Neural crest cell (in vitro differentiated cells): ENCODE results near the gene CTNNA3. TPM values are rescaled to one million over a fixed set of nuclear protein-coding genes. Genes with fewer than 3 reads are reported as not detected.

Experiments used
- DNase-seq: peaks from one replicate; pipeline ENCODE4 v3.0.0; 2021; ENCODE audit warnings: low read depth, mixed read lengths, low spot score
- H3K27ac Mint-ChIP-seq: one replicate; pipeline ENCODE4 v1.8.0; 2021; ENCODE audit warnings: mild to moderate bottlenecking, mixed read lengths; ENCODE audit not compliant: unreplicated experiment
- H3K27me3 Mint-ChIP-seq: 2 replicates; pipeline ENCODE4 v1.8.0; 2021; ENCODE audit warnings: low read depth, mild to moderate bottlenecking, mixed read lengths
- H3K36me3 Mint-ChIP-seq: 2 replicates; pipeline ENCODE4 v1.8.0; 2021; ENCODE audit warnings: low read depth, mild to moderate bottlenecking, mixed read lengths
- H3K4me1 Mint-ChIP-seq: 2 replicates; pipeline ENCODE4 v1.8.0; 2021; ENCODE audit warnings: mixed read lengths
- H3K4me3 Mint-ChIP-seq: one replicate; pipeline ENCODE4 v1.8.0; 2021; ENCODE audit warnings: mild to moderate bottlenecking, mixed read lengths
- H3K9me3 Mint-ChIP-seq: 2 replicates; pipeline ENCODE4 v1.8.0; 2021; ENCODE audit warnings: mixed read lengths
- CTCF ChIP-seq: fragments of 200-600 bp; sonication (generic); conservative IDR thresholded peaks from 2 replicates; pipeline ENCODE4 v1.5.0; 2021; ENCODE audit warnings: antibody characterized with exemption, mild to moderate bottlenecking
- total RNA-seq: library from RNA; stranded (reverse); gene quantifications from 2 replicates; pipeline ENCODE4 v1.2.1, GENCODE V29; 2021

Gene CTNNA3
- total RNA-seq, 1 donor from 2014 or later: 4.7 TPM

DNA sequence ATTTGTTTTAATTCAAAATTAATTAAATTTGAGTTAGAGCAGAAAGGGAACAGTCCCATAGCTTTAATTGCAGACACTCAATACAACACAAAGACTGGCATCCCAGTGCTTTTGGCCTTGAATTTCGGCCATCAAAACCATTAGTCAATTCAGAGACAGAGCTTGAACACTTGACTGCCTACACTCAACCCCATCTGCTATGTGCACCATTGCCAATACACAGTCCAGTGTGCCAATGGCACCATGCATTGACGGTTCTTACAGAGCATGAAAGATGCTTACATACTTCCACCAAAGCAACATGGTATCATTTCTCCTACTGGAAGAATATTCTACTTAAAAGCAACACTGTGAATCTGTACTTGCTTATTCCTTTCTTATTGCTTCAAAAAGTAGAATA lies 813.7 kb downstream of the CTNNA3 start:
- no peak overlapping the region for H3K27ac Mint-ChIP-seq
- no peak overlapping the region for H3K4me3 Mint-ChIP-seq
- no peak for TF ChIP-seq CTCF
- H3K9me3 Mint-ChIP-seq: no peaks in the 10 kb centered on the region
- no peaks in the 10 kb centered on the region for H3K27me3 Mint-ChIP-seq
- H3K36me3 Mint-ChIP-seq: no peaks in the 10 kb centered on the region
- no peaks in the 10 kb centered on the region for H3K4me1 Mint-ChIP-seq
- DNase-seq: no peak

GRCh38 chr10:66881814-66882213 lies 814.2 kb downstream of the CTNNA3 start:
- Mint-ChIP-seq H3K36me3 (no peaks in the 10 kb centered on the region), H3K9me3 (no peaks in the 10 kb centered on the region), H3K4me1 (no peaks in the 10 kb centered on the region), H3K27ac (no peak overlapping the region), H3K4me3 (no peak overlapping the region), H3K27me3 (no peaks in the 10 kb centered on the region)
- no peak for TF ChIP-seq CTCF
- DNase-seq: no peak

DNA sequence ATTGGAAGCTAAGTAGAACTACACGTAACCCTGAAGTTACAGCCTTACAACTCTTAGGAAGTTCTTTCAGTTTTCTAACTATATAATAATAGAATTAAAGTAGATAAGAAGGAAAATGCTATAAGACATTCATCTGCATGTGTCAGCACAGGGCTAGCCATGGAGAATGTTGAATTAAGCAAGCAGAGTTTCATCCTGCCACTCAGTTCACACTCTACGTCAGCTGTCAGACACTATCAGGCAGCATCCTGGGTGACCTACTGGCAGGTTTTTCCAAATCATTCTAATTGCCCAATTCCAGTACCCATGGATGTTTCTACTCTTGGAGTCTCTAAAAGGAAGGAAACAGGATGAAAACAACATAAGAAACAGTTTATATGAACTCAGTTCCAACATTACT lies 815.2 kb downstream of the CTNNA3 start:
- Mint-ChIP-seq H3K9me3 (no peaks in the 10 kb centered on the region), H3K27me3 (no peaks in the 10 kb centered on the region)
- TF ChIP-seq CTCF: no peak

DNA sequence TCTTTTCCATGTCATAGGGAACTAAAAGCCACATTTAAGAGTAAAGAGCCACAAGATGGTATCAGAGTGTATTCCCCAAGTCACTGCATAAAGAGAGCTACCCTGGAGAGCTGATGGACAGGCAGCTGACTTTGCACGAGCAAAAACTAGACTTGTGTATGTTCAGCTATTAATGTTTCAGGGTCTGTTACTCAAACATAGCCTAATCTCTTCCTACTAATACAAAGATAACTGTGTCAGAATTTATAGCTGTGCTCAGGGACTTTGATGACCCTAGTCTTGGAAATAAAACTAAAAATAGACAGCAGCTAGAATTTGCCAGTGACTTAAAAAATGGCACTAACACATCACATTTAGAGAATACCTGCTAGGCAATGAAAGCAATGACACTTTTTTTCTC lies 815.7 kb downstream of the CTNNA3 start:
- Mint-ChIP-seq H3K4me1 (no peaks in the 10 kb centered on the region), H3K36me3 (no peaks in the 10 kb centered on the region)
- DNase-seq: no peak

More for the DNA sequence above, 815.2 kb downstream of the CTNNA3 start:
- H3K4me3 Mint-ChIP-seq: no peak overlapping the region
- no peaks in the 10 kb centered on the region for H3K4me1 Mint-ChIP-seq
- no peaks in the 10 kb centered on the region for H3K36me3 Mint-ChIP-seq
- no peak for DNase-seq
- H3K27ac Mint-ChIP-seq: no peak overlapping the region

GRCh38 chr10:66877361-66877760 lies 818.6 kb downstream of the CTNNA3 start:
- H3K27me3 Mint-ChIP-seq: no peaks in the 10 kb centered on the region
- H3K27ac Mint-ChIP-seq: no peak overlapping the region
- TF ChIP-seq CTCF: no peak
- H3K9me3 Mint-ChIP-seq: no peaks in the 10 kb centered on the region
- H3K4me1 Mint-ChIP-seq: no peaks in the 10 kb centered on the region
- H3K36me3 Mint-ChIP-seq: no peaks in the 10 kb centered on the region
- no peak for DNase-seq
- no peak overlapping the region for H3K4me3 Mint-ChIP-seq

More for the DNA sequence above, 815.7 kb downstream of the CTNNA3 start:
- H3K27me3 Mint-ChIP-seq: no peaks in the 10 kb centered on the region
- no peak overlapping the region for H3K4me3 Mint-ChIP-seq
- no peaks in the 10 kb centered on the region for H3K9me3 Mint-ChIP-seq
- no peak overlapping the region for H3K27ac Mint-ChIP-seq
- TF ChIP-seq CTCF: no peak

GRCh38 chr10:66869635-66870034 lies 826.4 kb downstream of the CTNNA3 start:
- H3K4me1 Mint-ChIP-seq: no peaks in the 10 kb centered on the region
- H3K27me3 Mint-ChIP-seq: no peaks in the 10 kb centered on the region

More at GRCh38 chr10:66869635-66870034, 826.4 kb downstream of the CTNNA3 start:
- TF ChIP-seq CTCF: no peak
- no peaks in the 10 kb centered on the region for H3K36me3 Mint-ChIP-seq
- H3K27ac Mint-ChIP-seq: no peak overlapping the region
- DNase-seq: no peak
- no peaks in the 10 kb centered on the region for H3K9me3 Mint-ChIP-seq
- no peak overlapping the region for H3K4me3 Mint-ChIP-seq
